Neutrophil (primary cell): ENCODE results near the gene RAB9B.

Experiments used
- H3K27ac ChIP-seq: fragments of 200-600 bp; sonication (generic); 2 replicates; pipeline ENCODE4 v1.5.1; 2016; ENCODE audit warnings: mild to moderate bottlenecking, moderate library complexity
- H3K27me3 ChIP-seq: fragments of 200-600 bp; sonication (generic); 2 replicates; pipeline ENCODE4 v1.6.0; 2016; ENCODE audit warnings: mild to moderate bottlenecking
- H3K36me3 ChIP-seq: fragments of 200-600 bp; sonication (generic); 2 replicates; pipeline ENCODE4 v1.5.1; 2017
- H3K4me1 ChIP-seq, 2 experiments: fragments of 200-600 bp in 1 of 2; sonication (generic) in 1 of 2; 1 replicate in 1 of 2; 2 replicates in 1 of 2; pipeline versions ENCODE4 v1.5.1 to v1.6.1; 2013 to 2016; ENCODE audit warnings: low read depth in 1 of 2, low read length in 1 of 2, mild to moderate bottlenecking in 1 of 2, moderate library complexity in 1 of 2; ENCODE audit not compliant: control insufficient read depth in 1 of 2, insufficient read depth in 1 of 2
- H3K4me3 ChIP-seq, 2 experiments: fragments of 200-600 bp in 1 of 2; sonication (generic) in 1 of 2; 1 replicate in 1 of 2; 2 replicates in 1 of 2; pipeline ENCODE4 v1.5.1; 2013 to 2016; ENCODE audit warnings: low read depth in 1 of 2, low read length in 1 of 2, mild to moderate bottlenecking in 1 of 2, moderate library complexity in 1 of 2
- H3K9me3 ChIP-seq: fragments of 200-600 bp; sonication (generic); 2 replicates; pipeline ENCODE4 v1.5.1; 2016
- TF ChIP-seq, protein P1 (sequence below): fragments of 200-600 bp; sonication (generic); IDR thresholded peaks from 2 replicates; pipeline ENCODE4 v1.5.1; 2016; ENCODE audit warnings: antibody characterized with exemption

The RAB9B gene

DNA sequence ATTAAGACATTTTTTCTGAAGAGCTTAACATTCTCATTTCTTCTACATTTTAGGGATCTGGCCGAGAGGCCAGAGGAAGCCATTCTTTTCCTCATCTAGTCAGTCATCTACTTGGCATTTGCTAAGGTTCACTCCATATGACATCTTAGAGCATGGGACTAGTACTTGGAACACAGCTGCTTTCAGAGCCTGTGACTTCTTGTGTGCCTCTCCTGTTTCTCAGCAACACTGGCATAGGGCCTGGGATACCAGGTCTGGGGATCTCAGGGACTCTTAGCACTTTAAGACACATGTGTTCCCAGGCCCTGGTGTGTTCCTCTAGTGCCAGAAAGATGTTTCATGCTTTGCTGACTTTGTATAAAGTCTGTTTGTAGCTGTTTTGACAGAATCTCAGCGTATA, 48.1 kb downstream of the RAB9B start:
- Histone ChIP-seq H3K4me1 (no peaks in the 10 kb centered on the region), H3K4me3 (no peak overlapping the region), H3K36me3 (no peaks in the 10 kb centered on the region), H3K9me3 (no peaks in the 10 kb centered on the region), H3K27ac (no peak overlapping the region), H3K27me3 (no peaks in the 10 kb centered on the region)
- TF ChIP-seq, protein P1, sequence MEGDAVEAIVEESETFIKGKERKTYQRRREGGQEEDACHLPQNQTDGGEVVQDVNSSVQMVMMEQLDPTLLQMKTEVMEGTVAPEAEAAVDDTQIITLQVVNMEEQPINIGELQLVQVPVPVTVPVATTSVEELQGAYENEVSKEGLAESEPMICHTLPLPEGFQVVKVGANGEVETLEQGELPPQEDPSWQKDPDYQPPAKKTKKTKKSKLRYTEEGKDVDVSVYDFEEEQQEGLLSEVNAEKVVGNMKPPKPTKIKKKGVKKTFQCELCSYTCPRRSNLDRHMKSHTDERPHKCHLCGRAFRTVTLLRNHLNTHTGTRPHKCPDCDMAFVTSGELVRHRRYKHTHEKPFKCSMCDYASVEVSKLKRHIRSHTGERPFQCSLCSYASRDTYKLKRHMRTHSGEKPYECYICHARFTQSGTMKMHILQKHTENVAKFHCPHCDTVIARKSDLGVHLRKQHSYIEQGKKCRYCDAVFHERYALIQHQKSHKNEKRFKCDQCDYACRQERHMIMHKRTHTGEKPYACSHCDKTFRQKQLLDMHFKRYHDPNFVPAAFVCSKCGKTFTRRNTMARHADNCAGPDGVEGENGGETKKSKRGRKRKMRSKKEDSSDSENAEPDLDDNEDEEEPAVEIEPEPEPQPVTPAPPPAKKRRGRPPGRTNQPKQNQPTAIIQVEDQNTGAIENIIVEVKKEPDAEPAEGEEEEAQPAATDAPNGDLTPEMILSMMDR = no peak

DNA sequence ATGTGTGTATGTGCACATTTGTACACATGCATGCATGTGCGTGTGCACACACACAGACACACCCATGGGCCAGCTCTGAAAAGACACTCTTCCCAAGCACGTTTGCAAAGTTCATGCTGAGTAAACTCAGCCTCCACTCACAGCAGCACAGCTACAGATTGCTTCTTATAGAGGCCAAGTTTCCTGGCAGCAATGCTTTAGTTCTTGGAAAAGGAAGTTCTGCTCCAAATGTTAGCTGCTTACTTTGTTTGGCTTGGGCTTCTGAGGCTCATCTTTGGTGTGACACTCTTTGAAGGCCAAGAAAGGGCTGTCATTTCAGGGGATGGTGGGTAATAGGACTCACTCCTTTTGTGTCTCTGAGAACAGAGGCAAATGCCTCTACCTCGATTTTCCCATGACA, 48.9 kb downstream of the RAB9B start:
- TF ChIP-seq, protein P1 = no peak
- no peak overlapping the region for H3K27ac ChIP-seq

DNA sequence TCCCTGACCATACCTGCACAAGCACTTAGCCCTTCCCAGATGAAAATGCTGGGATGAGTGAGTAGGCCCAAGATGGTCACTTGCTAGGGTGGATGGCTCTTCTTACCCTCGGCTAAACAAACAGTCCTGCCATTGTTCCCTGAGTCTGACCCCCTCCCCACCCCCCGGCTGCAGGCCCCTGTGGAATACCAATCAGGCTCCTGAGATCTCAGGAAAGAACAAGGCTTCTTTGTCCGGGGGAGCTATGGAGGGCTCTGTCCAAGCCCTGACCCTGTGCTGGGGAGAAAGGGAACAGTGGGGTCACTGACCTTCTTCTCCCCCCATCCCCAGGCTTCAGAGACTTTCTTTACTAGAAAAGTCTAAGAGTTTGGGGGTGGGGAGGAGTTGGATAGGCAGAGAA, 49.4 kb downstream of the RAB9B start:
- Histone ChIP-seq H3K9me3 (no peaks in the 10 kb centered on the region), H3K27me3 (no peaks in the 10 kb centered on the region), H3K27ac (no peak overlapping the region), H3K4me1 (no peaks in the 10 kb centered on the region), H3K4me3 (no peak overlapping the region), H3K36me3 (no peaks in the 10 kb centered on the region)
- TF ChIP-seq, protein P1 = no peak

More for the DNA sequence above, 48.9 kb downstream of the RAB9B start:
- Histone ChIP-seq H3K36me3 (no peaks in the 10 kb centered on the region), H3K27me3 (no peaks in the 10 kb centered on the region), H3K4me3 (no peak overlapping the region), H3K9me3 (no peaks in the 10 kb centered on the region), H3K4me1 (no peaks in the 10 kb centered on the region)

DNA sequence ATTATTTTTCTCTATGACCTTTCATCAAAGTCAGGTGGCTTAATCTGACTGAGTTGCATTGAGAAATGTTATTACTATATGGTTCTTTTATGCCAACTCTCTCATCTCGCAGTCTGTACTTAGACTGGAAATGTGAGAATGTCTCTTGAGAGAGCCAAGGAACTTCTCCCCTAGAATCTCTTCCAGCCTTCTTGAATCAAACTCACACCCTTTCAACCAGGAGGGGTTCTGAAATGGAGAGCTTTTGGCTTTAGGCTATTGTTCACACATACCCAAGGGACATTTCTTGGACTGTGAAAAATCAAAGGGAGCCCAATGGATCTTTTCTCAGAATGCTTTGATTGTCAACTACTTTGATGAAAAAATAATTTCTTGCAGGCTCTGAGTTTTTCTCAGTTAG, 50.4 kb downstream of the RAB9B start:
- Histone ChIP-seq H3K36me3 (no peaks in the 10 kb centered on the region), H3K27ac (no peak overlapping the region), H3K9me3 (no peaks in the 10 kb centered on the region), H3K4me1 (no peaks in the 10 kb centered on the region), H3K4me3 (no peak overlapping the region), H3K27me3 (no peaks in the 10 kb centered on the region)
- TF ChIP-seq, protein P1 = no peak

DNA sequence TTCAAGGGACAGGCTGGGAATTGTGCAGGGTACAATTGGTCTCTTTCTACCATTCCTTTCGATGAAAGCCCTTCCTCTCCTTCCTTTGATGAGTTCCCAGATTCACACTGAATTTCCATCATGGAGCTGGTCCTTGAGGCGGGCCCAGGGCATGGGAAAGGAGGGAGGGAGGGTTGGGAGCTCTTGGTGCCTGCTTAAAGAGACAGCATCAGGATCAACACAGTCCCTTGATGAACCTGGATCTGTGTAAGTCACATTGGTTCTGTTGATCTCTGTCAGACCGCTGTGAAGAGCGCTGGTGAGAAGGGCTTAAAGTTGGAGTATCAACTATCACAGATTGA, 51.0 kb downstream of the RAB9B start:
- TF ChIP-seq, protein P1 = no peak
- Histone ChIP-seq H3K27ac (no peak overlapping the region), H3K4me3 (no peak overlapping the region), H3K9me3 (no peaks in the 10 kb centered on the region), H3K4me1 (no peaks in the 10 kb centered on the region), H3K36me3 (no peaks in the 10 kb centered on the region), H3K27me3 (no peaks in the 10 kb centered on the region)
